ENCODE data around the gene HOXD8.

The HOXD8 gene

DNA sequence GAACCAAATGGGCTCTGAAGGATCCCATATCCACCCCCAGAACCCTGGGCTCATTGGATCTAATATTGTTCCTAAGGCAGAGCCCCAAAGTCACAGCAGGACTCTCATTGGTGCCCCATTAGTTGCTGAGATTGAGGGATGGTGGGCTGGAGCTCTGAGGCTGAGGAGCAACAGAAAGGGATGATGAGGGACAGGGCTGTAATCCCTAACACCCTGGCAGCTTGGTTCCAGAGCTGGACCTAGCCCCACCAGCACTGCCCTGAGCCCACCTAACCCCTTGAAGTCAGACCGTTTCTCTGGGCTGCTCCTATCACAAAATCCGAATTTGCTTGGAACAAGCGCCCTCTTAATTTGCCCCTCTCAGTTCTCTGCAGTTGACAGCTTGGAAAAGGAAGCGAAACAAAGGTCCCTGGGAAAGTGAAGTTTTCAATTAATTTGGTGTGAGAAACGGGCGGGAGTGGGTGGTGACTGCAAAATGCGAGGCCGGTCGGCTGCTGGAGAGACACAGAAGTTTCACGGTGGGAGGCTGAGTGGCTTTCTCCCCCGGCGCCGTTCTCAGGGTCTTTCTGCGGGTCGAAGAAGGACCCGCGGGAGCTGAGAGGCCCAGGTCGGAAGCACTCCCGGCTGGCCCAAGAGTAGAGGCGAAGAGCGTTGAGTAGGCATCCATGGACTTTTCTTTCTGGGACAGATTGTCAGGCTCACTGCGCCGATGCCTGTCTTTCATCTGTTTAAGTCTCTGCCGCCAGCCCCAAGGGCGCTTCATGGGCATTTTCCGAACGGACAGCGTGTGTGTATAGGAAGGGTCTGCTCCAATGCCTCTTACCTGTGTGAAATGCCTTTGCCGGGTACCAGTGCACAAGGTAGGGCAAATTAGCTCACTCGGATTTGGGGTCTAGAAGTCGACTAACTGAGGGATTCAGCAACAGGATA is 37.9 kb upstream of the HOXD8 start:
- DNase-seq (ENCODE audit: low read depth in 2 of 2): no peak

DNA sequence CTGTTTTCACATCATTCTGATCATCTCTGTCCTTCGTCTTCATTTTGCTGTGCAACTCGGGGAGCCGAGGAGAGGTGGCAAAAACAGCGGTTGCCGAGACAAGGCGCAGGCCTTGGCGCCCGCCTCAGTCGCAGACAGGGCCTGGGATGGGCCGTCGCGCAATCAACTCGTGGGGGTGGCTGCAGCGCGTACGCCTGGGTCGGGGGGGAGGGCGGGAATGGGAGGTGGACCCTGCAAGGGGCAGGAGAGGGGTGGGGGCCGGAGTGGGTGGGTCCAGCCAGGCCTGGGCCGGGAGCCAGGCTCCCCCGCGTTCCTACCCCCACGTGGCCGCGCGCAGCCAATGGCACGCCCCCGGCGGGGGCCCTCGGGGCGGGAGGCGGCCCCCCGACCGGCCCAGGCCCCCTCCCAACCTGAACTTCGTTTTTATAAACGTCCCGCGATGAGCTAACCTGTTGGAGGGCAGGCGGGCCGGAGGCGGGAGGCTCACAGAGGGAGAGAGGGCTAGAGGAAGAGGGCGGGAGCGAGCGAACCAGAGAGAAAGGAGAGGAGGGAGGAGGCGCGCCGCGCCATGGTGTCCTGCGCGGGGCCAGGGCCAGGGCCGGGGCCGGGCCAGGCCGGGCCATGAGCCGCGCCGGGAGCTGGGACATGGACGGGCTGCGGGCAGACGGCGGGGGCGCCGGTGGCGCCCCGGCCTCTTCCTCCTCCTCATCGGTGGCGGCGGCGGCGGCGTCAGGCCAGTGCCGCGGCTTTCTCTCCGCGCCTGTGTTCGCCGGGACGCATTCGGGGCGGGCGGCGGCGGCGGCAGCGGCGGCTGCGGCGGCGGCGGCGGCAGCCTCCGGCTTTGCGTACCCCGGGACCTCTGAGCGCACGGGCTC is 37.0 kb upstream of the HOXD8 start, which contains the start of gene HOXD13:
HOXD13 (plus strand) TSS at position 452 of the 875 bp plus-strand sequence; CDS start at position 622, 170 bp downstream.
- no peak for DNase-seq (ENCODE audit: low read depth in 2 of 2)

DNA sequence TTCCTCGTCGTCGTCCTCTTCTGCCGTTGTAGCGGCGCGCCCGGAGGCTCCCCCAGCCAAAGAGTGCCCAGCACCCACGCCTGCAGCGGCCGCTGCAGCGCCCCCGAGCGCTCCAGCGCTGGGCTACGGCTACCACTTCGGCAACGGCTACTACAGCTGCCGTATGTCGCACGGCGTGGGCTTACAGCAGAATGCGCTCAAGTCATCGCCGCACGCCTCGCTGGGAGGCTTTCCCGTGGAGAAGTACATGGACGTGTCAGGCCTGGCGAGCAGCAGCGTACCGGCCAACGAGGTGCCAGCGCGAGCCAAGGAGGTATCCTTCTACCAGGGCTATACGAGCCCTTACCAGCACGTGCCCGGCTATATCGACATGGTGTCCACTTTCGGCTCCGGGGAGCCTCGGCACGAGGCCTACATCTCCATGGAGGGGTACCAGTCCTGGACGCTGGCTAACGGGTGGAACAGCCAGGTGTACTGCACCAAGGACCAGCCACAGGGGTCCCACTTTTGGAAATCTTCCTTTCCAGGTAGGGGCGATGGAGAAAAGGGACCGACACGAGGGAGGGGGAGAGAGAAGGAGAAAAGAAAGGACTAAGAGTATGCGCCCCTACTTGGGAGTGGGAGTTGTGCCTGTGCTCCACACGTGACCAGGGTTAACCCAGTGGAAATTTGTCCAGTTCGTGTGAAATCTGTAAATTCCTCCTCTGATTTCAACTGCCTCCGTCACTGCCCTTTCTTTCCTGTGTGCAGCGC is 36.2 kb upstream of the HOXD8 start:
- no peak for DNase-seq (ENCODE audit: low read depth in 2 of 2)

DNA sequence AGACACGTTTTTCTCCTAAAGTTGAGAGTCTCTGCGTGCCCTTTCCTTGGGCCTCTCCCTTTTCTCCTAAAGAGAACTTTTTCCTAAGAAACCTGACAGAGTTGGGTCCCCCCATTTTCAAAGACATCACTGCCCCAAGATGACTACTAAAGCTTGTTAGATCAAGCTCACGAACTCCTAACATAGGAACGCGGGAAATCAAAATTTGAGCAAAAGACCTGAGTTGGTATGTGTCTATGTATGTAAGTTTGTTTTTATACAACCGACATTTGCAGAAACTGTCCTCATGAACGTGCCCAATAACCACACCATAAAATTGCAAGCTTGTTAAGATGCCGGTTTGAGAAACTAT is 35.6 kb upstream of the HOXD8 start:
- DNase-seq (ENCODE audit: low read depth in 2 of 2): no peak

DNA sequence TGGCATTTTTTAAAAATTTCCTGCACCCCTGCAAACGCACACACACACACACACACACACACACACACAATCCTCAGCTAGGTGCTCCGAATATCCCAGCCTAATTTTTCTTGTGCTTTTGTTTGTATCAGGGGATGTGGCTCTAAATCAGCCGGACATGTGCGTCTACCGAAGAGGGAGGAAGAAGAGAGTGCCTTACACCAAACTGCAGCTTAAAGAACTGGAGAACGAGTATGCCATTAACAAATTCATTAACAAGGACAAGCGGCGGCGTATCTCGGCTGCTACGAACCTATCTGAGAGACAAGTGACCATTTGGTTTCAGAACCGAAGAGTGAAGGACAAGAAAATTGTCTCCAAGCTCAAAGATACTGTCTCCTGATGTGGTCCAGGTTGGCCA is 35.2 kb upstream of the HOXD8 start:
- DNase-seq (ENCODE audit: low read depth in 2 of 2): no peak

DNA sequence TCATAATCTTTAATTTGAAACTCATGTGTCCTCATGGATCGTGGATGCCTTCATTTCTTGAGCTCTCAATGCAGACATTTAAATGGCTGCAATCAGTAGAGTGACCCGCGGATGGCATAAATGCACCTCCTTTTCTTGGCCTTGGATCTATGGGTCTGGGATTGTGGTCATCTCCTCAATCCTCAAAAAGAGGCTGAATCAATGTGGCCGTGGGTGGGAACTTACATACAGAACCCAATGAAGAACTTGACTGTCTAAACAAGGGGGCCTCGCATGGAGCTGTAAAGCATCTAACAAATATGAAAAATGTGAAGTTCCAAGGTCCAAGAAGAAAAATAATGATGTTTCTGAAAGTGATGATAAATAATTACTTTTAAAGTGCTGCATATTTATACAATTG is 34.1 kb upstream of the HOXD8 start:
- no peak for DNase-seq (ENCODE audit: low read depth in 2 of 2)

DNA sequence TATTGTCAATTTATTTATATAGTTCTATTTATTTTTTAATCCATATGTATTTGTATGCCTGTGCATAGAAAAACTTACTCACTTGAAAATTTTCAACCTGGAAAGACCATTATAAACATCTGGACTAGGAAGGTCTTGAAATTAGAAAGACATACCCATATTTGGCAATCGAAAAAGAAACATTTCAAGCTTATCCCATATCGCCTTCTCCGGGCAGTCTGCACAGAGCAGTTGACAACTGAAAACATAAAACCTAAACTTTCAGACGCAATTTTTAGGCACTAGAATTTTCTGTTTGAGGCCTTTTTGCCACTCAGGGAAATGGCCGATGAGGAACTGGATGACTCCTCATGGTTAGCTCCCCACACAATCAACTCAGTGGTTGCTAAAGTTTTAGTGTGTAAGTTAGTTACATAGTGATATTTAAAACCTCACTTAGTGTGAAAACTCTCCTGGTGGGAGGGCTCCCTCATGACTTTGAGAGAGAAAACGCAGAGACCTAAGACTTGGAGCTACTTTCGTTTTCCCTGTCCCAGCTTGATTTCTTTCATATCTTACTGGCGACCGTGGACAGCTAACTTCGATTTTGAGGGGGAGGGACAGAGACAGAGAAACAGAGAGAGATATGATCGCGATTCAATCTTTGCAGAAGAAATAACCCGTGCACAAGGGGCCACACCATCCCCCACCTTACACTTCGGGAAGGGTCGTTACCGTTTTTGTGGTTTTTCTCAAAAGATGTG is 33.1 kb upstream of the HOXD8 start:
- no peak for DNase-seq (ENCODE audit: low read depth in 2 of 2)

DNA sequence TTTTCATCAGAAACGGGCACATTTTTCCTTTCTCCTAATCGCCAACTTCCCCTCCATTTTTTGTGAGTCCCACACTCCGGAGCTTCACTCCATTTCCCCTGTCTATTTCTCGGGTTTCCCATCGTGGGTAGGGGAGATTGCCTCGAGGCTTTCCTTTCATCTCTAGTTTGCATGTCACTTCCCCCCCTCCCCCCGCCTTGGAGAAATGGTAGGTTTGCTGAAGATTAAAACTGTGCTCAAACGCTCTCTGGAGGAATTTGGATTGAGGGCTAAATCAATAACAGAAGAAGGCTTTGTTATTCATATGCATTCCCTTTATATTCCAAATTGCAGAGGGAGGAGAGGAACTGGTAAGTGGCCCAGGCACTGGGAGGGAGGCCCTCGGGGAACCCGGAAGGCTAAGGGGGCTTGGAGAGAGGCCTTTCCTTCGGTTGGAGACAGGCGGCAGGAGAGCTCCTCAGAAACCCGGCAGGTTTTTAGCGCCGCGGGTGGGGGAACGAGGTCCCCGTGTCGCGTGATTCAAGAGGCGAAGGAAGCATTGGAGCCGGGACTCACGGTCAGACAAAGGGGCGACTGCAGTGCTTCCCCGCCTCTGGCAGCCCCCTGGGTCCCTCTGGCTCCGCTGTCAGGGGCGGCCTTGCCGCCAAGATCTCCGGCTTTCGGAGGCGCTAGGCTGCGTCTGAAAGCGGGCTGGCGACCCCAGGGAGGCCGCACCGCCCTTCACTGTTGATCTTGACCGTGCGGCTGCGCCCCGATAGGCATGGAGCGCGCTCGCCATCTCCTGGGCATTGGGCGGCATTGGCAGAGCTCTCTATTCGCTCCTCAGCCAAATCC is 32.3 kb upstream of the HOXD8 start:
- DNase-seq (ENCODE audit: low read depth in 2 of 2): peak; percentile 32 to 37

DNA sequence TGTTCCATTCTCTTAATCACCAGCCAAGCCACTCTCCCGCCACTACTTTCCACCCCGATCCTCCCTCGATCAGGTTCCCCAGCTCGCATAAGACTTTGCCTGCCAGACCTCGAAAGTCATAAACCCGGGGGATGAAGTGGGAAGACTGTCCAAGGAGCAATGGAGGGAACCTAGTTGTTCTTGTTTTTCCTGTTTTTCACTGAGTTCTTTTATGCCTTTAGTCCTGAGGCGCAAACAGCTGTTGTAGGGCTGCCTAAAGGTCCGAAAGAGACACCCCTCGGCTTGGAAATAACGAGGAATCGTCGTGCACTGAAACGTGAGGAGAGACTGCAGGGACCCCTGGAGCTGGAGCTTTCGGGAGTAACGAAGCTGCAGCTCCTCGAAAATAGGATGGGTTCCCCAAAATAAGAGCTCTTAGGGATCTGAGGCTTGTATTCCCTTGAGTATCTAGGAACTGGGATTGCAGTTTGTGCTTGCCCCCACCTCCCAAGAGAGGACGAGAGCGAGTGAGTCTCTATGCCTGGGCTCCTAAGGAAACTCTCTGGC is 31.6 kb upstream of the HOXD8 start:
- no peak for DNase-seq (ENCODE audit: low read depth in 2 of 2)

DNA sequence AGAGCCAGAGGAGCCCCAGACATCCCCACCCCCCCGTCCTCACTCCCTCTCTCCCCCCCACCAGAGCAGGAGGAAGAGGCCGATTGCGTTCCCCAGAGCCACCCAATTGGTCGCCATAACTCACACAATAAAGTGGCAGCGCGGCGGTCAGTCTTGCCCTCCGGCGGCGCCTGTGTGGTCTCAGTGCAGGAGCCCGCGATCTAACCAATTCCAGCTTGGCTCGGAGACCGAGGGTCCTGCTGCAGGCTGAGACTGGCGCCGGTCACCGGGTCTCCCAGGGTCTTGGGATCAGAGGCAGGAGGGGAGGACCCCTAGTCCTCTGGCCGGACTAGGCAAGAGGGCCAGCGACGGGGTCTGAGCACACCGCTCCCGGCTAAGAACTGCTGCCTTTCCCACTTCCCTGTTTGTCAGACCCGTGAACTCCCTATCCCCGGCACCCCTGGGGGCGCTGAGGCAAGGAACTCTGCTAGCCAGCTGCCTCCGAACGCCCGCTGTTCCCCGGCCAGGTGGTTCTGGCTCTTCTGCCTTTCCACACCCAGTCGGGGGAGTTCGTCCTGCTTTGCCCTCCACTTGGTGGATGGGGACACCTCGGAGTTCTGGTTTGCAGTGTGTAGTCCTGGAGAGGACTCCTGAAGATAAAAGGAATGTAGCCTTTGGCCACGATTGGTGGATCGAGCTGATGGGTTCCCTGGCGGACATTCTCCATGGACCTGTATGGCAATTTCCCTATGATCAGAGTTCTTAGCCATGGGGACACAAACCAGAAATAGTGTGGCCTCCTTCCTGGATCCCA is 30.9 kb upstream of the HOXD8 start:
- no peak for DNase-seq (ENCODE audit: low read depth in 2 of 2)

DNA sequence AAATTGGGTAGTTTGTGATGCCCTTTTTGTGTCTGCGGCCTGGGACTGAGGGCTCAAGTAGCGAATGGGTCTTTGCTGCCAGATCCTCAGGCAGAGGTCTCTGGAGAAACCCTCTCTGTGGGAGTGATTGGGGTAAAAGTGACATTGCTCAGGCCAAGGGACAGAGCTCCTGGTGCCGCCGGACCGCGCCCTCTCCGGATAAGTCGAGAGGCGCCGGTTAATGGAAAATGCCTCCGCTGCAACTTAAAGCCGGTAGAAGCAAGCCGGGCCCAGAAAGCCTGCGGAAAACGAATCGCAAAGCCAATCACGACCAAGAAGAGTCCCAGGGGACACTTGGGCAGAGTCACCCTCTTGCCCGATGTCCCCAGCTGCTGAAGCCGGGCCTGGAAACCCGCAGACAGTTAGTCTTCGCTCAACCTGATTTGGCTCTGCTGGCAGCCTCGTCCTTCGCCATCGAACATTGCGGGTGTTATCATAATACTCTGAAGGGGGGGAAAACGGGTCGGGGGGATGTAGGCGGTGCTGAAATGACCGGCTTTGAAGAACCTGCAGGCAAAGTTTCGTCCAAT is 30.3 kb upstream of the HOXD8 start:
- DNase-seq (ENCODE audit: low read depth in 2 of 2): no peak

DNA sequence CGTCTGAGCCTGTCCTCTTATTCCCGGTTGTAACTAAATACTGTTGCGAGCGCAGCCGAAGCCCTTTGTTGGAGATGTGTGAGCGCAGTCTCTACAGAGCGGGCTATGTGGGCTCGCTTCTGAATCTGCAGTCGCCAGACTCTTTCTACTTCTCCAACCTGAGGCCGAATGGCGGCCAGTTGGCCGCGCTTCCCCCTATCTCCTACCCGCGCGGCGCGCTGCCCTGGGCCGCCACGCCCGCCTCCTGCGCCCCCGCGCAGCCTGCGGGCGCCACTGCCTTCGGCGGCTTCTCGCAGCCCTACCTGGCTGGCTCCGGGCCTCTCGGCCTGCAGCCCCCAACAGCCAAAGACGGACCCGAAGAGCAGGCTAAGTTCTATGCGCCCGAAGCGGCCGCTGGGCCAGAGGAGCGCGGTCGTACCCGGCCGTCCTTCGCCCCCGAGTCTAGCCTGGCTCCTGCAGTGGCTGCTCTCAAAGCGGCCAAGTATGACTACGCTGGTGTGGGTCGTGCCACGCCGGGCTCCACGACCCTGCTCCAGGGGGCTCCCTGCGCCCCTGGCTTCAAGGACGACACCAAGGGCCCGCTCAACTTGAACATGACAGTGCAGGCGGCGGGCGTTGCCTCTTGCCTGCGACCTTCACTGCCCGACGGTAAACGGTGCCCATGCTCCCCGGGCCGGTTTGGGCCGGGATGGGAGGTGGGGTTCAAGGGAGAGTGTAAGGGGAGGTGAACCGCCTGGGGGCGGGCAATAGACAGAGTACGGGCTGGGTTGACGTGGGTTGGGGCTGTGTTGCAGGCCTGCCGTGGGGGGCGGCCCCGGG is 29.6 kb upstream of the HOXD8 start, which contains the start of gene HOXD12:
HOXD12 (plus strand) TSS at position 68 of the 819 bp plus-strand sequence; CDS start at position 75, 7 bp downstream.
- DNase-seq (ENCODE audit: low read depth in 2 of 2): no peak

DNA sequence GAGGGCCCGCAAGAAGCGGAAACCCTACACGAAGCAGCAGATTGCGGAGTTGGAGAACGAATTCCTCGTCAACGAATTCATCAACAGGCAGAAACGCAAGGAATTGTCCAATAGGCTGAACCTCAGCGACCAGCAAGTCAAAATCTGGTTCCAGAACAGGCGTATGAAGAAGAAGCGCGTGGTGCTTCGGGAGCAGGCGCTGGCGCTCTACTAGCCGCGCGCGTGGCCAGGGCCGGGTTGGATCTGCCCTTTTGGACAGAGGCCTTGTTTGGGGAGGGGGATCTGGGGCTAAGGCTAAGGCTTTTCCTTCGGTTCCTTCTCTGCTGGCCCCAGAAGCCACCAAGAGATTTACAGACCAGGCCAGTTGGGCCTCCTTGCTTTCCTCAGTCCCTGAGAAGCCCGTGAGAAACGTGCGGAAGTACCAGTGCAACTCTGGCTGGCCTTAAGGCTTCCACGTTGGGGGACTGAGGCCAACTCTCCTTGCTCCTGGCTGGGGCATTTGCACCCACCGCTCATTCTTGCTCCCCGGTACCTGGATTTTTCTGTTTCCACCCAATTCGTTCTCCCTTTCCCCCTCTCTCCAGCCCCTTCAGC is 28.9 kb upstream of the HOXD8 start:
- no peak for DNase-seq (ENCODE audit: low read depth in 2 of 2)

DNA sequence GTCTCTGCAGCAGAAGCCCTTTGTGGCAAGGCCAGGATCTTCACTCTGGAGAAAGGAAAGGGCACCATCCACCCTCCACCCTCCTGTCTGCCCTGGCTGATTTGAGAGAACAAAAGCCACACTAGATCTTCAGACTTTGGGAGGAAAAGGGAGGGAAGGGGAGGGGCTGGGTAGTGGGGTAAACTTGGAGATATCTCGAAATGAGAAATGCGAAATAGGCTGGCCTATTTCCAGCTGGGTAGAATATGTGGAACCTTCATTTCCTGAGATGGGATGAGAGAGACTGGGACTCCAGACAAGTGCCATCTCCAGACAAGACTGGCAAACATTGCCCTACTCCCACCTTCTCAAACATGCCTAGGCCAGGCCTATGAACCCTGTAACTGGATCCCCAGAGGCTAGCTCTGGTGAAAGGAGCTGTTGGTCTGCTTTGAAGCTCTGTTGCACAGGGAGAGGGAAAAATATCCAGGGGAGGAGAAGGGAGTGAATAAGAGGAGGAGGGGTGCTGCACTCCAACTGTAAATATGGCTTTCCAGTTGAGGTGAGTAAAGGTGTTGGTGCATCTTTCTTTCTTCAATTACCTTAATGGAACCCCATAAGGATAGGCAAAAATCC is 28.2 kb upstream of the HOXD8 start:
- no peak for DNase-seq (ENCODE audit: low read depth in 2 of 2)

DNA sequence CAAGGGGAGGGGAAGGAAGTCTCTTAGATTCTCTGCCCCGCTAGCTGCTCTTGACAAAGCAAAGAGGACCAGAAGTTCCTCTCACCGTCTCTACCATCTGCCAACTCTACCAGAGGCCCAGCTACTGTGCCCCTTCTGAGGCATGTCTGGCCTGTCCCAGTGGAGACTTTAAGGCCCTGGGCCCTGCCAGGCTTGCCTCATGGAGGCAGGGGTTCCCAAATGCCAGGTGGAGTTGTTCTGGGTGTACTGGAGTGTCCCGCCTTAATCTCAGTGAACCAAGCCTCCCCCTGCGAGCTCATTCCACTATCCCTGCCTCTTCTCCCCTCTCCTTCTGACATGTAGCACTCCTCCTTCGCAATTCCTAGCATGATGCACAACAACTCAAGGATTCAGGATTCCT is 27.7 kb upstream of the HOXD8 start:
- DNase-seq (ENCODE audit: low read depth in 2 of 2): no peak

DNA sequence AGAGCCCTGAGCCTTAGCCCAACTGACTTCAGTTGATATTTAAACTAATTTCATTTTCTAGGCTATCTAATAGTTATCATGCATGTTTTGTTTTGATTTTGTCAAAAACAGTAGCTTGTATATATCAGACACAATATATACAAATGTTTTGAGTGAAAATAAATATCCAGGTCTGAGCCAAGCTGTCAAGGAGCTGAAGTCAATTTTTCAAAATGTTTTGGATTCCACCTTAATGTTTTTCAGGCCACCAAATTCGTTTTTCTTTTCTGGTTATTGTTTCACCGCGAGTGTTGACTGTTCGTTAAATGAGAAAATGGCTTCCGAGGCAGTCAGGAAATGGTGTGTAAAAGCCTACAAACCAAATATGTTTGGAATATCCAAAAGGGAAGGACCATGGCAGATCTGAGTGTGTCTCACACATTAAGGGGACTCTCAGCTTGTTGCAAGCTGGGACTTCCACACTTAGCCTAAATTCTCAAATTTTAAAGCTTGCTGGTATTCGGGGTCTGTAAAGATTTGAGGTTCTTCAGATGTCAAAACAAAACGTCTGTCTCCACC is 27.1 kb upstream of the HOXD8 start:
- no peak for DNase-seq (ENCODE audit: low read depth in 2 of 2)

DNA sequence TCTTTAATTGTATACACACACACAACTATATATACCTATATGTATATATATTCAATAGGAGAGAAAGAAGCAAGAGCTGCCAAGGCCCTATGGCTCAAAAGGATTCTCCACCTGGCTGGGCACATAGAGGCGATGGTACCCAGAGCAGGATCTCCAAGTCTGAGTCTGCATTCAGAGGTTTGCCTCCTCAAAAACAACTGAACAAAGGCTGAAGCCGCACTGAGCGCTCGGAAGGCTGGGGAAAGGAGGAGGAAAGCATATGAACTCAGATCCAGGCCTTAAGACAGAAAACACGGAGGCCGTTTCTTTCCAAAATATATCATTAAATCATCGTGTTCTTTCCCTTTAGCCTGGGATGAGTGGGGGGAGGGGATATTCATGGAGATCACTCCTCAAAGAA is 26.3 kb upstream of the HOXD8 start:
- DNase-seq (ENCODE audit: low read depth in 2 of 2): no peak
